HTR-8/SVneo (cell line): Measurements from ENCODE around the gene SPTBN2.
"Not testable (repeated sequence)": the region's sequence is repeated elsewhere in the genome, so short reads cannot be mapped to it uniquely, and the experiment has no call there.

Experiments used
- DNase-seq: peaks from one replicate; pipeline ENCODE4 v3.0.0; 2011; ENCODE audit warnings: low spot score, mixed read lengths; ENCODE audit not compliant: insufficient read length
- FAIRE-seq: peaks from 2 replicates; lab custom pipeline; 2011; peaks lifted over from hg19 to GRCh38; lab: Jason Lieb, UNC

Gene SPTBN2

DNA sequence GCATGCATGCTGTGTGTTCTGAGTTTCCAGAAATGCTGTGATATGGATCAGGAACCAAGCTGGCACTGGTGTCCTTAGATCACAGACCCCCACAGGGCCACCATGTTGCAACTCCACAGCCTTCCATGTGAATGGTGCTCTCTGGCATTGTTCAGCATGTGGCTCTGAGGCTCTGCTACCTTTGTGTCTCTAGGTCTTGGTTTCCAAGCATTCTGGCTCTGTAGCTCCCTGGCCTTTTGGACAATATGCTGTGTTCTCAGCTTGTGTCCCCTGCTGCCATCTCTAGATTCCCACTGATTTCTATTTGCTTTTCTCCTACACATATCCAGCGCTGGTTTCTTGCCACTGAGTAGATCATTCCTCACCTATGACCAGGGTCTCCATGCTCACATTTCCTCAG lies 3.9 kb downstream of the SPTBN2 start:
- FAIRE-seq (no peak), DNase-seq (no peak)

DNA sequence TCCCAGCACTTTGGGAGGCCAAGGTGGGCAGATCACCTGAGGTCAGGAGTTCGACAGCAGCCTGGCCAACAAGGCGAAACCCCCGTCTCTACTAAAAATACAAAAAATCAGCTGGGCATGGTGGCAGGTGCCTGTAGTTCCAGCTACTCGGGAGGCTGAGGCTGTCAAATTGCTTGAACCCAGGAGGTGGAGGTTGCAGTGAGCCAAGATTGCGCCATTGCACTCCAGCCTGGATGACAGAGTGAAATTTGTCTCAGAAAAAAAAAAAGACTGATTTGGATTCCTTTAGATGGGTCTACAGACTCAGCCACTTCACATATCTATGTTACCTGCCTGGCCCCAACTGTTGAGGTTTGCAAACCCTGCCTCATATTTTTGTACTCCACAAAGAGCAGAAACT lies 4.8 kb downstream of the SPTBN2 start:
- not testable (repeated sequence) for DNase-seq, FAIRE-seq

DNA sequence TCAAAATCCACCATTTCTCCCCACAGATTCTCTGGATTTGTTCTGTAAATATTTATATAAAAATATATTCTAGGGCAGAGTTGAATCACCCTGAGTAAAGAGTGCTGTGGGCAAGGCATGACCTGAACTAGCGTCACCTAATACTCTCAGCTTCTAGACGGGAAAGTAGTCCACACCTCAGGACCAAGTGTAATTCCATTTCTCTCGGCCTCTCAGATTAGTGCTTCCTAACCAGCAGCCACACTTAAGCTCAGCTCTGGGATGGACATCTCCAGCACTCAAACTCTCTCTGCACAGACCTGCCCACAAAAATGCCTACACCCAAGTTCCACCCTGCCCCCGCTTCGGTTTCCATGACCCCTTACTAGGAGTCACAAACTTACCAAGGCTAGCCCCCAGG lies 5.3 kb downstream of the SPTBN2 start:
- no peak for DNase-seq
- no peak for FAIRE-seq

DNA sequence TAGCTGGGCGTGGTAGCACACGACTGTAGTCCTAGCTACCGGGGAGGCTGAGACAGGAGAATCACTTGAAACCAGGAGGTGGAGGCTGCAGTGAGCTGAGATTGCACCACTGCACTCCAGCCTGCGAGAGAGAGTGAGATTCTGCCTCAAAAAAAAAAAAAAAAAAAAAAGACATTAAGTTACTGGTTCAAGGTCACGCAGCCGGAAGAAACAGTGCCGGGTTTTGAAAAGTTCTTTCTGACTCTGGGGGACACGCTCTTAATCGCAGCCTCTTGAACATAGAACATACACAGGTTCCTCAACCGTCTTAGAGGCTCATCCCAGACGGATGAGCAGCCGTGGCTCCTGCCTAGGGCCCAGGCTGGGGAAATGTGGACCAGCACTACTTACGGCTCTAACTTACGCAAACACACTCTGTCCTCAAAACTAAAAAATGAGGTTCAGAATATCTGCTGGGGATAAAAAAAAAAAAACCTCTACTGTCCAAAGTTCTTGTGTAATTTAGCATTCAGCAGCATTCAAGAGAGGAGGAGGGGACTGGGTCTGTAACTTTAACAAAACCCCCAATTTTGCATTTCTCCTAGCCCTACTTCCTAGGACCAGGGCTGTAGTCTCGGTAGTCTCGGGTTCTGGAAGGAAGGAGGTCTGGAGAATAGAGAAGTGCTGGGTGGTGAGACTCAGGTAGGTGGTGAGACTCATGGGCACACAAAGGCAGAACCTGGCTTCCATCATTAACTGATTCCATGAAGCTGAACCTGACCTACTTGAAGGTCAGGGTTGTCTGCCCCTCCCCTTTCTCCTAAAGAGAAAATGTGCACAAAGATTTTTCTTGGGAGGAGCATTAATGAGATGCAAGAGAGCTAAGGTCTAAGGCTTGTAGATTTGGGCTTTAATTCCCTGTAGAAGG lies 6.0 kb downstream of the SPTBN2 start:
- DNase-seq: no peak
- no peak for FAIRE-seq

DNA sequence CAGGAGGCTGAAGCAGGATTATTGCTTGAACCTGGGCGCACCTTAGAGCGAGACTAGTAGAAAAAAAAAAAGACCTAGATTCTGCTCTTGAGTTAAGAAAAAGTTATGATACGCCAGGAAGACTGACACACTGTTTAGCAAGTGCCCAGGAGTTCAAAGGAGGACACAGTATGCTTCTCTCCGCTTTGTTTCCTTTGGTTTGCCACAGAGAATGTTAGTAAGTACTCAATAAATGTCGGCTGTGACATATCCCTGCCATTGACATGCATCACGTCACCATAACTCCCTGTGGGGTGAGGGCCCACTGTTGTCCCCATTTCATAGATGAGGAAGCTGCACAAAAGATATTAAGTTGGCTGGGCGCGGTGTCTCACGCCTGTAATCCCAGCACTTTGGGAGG lies 7.1 kb downstream of the SPTBN2 start:
- no peak for DNase-seq
- FAIRE-seq: no peak

DNA sequence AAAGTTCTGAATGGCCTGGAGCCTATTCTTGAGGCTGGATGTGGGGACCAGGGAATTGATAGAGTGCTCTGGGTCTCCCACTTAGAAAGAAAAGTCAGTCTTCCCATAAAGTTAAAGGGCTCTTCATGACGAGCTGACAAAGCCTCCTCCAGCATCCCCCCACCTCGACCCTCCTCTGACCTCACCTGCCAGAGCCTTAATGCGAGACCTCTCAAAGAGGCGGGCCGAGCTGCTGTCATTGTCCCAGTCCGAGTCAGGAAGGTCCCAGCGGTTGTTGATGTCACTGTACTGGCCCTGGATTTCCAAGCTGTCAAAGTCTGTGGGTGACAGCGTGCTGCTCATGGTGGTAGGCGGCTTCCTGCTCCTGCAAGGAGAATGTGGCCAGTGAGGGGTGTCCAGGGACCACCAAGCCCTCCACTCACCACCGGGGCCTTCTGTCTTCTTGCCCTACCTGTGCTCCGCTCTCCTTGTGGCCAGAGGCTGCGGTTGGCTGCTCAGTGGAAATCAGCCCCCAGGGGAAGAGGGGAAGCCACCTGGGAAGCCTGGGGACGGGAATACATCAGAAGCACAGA lies 8.0 kb downstream of the SPTBN2 start:
- no peak for FAIRE-seq
- no peak for DNase-seq

DNA sequence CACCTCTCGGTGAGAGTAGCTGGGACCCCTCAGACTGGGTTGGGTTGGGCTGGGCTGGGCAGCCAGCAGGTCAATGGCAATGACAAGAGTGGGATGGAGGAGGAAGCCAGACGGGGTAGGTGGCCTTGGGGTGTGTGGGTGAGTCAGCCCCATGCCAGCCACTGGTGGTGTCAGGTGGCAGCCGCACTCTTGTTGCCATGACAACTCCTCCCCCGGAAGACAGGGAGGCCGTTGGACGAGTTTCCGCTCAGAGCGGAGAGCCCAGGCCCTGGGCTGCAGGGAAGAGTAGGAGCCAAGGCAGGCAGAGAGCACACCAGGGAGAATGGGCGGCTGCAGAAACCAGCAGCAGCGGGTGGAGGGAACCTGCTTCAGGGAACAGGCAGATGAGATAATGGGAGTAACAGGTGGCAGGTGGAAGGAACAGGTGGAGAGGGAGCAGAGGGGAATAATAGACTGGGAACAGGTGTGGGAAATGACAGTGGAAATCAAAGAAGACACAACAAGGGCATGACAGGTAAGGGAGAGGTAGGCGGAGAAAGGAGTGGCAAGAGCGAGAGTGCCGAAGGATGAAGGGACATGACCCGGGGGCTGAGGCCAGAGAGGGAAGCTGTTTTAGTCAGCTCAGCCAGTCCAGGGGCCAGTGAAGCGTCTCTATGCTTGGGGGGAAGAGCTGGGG lies 8.7 kb downstream of the SPTBN2 start:
- DNase-seq (peak; percentile 95), FAIRE-seq (peak; percentile 97)

DNA sequence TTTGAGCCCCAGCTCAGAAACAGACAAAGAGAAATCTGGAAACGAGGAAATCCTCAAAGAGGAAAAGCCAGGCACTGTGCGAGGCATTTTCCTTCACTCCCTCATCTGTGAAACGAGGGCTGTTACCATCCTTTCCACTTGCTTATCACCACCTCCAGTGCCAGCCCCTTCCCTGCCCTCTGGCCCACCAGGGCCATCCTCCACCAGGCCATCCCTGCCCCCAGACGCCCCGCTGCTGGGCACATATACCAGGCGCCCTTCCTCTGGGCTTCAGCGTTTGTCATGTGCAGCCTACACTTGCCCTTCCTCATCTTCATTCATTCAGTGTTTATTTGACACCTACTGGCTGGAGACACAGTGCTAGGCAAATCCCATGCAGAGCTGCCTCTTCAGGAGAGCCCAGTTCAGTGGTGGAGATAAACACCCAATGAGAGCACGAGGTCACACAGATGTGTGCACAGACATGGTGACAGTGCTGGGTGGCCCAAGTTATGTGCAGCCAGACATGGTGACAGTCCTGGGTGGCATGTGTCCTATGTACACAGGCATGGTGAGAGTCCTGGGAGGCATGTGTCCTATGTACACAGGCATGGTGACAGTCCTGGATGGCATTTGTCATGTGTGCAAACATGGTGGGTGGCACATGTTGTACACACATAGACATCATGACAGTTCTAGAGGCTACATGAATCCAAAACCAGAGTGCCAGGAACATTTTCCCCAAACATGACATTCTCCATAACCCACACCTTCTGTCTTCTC lies 9.7 kb downstream of the SPTBN2 start:
- DNase-seq: no peak
- FAIRE-seq: peak; percentile 68

DNA sequence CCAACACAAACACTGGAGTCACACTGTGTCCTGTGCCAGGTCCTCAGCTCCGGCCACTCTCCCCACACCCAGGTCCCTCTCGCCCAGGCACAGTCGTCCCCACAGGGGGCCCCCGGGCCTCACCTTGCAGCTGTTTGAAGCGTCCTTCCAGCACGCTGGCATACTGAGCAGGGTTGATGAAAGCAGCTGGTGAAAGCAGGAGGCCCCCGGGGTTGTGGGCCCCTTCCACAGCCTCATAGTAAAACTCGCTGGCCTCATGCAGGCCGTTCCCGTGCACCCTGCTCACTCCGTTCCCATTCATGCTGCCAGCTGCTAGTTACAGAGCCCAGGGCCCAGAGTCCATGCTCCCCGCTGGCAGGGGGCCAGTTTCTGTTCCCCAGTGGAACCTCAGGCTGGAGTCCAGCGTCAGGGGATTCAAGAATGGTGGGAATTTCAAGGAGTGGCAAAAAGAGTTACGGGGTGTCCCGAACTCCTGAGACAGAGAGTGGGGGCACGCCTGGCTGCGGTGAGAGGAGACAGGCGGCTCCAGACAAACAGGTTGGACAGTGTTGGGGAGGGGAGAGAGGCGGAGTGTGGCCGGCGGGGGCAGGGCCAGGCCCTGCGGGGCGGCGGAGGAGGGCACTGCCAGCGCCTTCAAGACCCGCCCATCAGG lies 10.6 kb downstream of the SPTBN2 start:
- DNase-seq (no peak), FAIRE-seq (no peak)

DNA sequence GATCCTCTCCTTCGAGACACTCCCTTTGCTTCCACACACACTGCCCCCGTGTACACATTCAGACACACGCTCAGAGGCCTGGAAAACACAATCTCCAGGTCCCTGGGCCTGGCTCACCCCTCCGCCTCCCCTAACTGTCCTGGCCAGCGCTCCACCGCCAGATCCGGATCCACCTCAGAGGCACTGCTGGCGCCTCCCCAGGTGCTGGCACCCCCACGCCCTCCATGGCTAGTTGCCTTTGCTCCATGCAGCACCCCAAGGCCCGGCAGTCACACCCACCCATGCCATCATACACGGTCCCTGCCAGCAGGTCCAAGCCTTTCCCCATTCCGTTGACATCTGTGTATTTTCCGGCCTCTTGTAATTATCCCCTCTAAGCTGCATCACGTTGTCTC lies 11.1 kb downstream of the SPTBN2 start:
- FAIRE-seq (no peak), DNase-seq (no peak)

DNA sequence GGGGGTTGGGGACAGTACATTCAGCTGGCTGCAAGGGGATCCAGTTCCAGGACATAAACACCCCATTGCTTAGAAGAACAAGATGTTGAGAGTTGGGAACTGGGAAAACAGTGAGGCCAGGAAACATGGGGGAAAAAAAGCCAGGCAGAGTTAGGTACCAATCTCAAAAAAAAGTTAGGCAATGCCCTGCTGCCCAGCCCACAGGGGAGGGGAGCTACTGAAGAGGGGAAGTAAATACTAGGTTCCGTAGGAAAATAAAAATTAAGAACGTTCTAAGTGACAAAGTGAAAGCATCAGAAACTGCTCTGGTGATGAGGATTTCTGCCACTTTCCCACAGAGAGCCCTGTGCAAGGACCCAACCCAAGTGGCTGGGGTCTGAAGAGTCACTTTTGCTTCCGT lies 12.0 kb downstream of the SPTBN2 start:
- DNase-seq: no peak
- no peak for FAIRE-seq

DNA sequence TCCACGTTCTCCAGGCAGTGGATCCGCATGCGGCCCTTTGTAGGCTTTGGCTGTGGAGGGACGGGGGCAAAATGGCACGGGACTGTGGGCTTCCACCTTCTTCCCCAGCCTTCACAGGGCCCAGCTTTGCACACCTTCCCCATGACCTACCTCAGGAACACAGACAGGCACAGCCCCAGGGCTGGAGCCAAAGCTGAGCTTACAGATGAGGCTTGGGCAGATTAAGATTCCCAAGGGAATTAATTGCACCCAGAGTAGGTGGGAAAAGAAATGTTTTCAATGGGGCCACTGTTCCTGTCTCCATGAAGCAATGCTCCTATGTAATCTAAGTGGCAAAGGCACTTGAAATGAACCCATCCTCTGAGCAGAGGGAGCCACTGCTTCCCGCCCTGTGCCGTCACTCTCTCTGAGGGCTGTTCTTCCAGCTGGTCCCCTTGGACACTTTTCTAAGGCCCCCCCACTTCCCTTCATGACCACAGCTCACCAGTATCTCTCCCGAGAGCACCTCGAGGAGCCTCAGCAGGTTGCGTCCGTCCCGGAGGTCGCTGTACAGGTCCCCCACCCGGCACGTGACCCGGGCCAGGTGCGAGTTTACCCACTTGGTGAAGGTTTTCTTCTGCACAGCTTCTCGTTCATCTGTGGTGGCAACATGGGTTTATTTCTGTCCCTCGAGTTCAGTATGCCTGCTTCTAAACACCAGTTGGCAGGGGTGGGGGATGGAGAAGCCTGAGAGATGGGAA lies 13.5 kb downstream of the SPTBN2 start:
- no peak for DNase-seq
- FAIRE-seq: no peak

DNA sequence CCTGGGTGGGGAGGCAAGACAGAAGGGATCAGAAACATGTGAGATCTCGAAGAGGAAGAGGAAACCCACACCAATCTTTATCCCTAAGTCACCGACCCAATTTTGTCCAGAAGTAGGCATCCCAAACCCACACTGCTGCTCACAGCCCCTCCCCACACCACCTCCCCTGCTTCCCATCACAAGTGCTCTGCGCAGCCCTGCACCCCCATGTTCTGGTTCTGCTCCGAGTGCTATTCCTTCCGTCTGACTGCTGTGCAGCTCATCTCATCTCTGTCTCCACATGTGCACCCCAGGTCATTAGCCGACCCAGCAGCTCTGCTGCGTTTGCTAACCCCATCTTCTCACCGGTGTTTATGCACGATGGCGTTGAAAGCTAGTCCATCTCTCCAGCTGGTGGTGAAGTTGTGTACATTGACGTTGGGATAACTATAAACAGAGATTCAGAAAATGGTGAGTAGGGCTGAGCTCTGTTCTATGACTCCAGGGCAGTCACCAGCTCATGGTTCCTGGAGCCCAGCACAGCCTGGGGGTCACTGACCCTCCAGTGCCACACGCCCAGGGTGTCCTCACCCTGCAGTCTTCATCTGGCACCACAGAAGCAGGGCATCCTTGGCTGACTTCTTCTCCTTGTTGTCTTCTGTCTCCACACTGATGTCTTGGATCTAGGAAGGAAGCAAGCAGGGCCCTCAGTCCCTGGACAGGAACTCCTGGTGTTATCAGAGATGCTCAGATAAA lies 15.1 kb downstream of the SPTBN2 start:
- peak; percentile 54 for FAIRE-seq
- no peak for DNase-seq

DNA sequence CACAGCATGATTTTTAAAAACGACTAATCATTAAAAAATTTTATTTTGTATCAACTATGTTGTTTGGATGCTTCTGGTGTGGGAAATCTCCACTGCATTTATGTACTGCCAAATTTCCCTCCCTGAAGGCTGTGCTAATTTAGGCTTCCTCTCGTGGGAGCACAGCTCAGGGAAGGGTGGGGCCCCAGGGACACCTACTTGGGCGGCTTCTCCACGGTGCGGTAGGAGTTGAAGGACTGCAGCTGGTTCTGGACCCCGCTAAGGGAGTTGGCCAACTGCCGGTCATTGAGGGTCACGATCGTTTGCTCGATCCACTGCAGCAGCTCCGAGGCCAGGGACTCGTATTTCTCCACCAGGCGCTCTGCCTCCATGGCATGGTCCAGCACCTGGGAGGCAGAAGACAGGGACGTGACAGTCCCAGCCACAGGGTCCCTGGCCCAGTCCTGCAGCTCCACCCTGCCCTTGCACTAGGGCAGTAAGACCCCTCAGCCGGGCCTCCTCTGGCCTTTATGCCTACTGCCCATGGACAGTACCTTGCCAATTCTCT lies 18.6 kb downstream of the SPTBN2 start:
- DNase-seq (no peak), FAIRE-seq (no peak)

DNA sequence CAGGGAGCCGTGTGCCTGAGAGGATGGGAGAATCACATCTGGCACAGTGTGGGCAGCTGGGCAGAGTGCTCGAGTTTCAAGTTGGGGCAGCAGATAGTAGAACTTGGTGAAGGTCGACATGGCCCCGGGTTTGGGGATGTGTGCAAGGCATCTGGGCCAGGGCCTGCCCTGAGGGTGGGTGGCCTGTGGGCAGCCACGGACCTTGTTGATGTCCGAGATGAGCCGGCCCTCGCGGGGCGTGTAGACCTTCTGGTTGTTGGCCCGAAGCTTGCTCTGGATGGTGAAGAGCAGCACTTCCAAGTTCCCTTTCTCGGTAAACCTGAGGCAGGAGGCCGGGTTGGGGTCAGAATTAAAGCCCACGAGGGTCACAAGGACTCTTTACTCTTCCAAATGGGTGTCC lies 20.3 kb downstream of the SPTBN2 start:
- no peak for FAIRE-seq
- DNase-seq: no peak

DNA sequence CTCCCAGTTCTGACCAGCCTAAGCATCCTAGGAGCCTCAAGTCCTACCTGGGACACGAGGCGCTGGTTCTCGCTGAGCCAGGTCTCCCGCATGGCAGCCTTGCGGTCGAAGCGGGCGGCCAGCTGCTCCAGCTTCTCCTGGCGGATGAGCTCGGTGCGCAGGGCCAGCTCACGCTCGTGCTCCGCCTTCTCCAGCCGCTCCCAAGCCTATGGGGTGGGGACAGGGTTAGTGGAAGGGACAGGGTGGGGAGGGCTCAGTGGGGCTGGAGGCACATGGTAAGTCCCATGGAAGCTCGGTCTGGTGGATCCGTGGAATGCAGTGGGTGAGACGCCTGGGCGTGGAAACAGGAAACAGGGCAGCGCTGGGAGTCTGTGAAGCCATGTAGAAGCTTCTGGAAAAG lies 20.9 kb downstream of the SPTBN2 start:
- DNase-seq (no peak), FAIRE-seq (no peak)

DNA sequence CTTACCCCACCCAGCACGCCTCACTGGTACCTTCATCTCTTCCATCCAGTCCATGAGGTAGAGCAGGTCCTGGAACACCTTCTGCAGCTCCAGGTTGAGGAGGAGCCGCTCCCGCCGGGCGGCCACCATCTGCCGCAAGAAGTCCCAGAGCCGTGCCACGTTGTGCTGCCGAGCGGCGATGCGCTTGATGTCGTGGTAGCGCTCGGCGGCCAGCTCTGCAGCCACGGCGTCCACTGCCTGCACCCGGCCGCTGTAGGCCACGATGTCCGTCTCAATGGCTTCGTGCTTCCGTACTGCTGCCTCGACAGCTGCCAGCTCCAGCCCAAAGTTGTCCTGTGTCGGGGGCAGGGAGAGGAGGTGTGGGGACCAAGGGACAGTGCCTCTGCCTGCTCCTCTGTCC lies 21.5 kb downstream of the SPTBN2 start:
- DNase-seq (no peak), FAIRE-seq (no peak)

DNA sequence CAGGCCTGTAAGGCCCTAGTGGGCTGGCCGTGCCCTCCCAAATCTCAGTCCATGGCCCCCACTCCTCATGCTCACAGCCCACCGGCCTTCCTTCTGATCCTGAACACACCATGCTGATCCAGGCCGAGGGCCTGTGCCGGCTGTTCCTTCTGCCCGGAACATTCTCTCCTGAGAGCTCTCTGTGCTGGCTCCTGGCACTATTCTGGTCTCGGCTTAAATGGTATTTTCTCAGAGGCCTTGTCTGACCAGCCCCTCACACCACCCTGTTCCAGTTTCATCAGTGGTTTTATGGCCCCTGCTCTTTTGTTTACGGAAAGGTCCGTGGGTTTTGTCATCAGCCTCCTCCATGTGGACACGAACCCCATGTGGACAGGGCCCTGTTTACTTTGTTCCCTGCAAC lies 22.0 kb downstream of the SPTBN2 start:
- DNase-seq: no peak
- FAIRE-seq: no peak
